ENCODE measurements around the gene PLXNA4. TPM values are rescaled to one million over a fixed set of nuclear protein-coding genes. Genes with fewer than 3 reads are reported as not detected.

Gene PLXNA4
- total and polyA plus RNA-seq, 8 donors = 0.15 to 12.8 (median 1.6) TPM

DNA sequence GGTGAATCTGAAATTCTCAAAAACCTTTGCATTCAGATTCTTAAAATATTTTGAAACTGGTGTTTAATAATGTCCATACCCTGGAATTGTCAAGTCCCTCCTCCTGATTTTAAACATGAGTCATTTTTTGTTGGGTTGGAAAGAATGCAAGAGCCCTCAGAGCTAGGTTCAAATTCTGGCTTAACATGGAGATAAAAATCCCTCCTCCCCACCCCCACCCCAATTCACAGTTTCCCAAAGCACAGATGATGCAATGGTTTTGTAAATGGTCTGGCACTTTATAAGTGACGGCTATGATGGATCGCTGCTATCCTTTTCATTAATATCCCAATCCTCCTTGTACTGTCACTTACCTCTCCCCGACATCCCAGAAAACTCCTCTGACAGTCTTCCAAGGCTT, 332.8 kb downstream of the PLXNA4 start:
- intact Hi-C loops (cut with DNase I; ENCODE audit: low total_unique reads) = no loop called here
- no peak for DNase-seq
- no peak overlapping the region for H3K27ac ChIP-seq
- H3K4me3 ChIP-seq = no peak overlapping the region
- peaks cover 0 to 3% (median 0%) of the 10 kb centered on the region in 4 donors for H3K9me3 ChIP-seq
- H3K27me3 ChIP-seq = no peaks in the 10 kb centered on the region
- TF ChIP-seq POLR2A (IDR thresholded peaks at IDR 0.05) (no peak), EP300 (IDR thresholded peaks at IDR 0.05) (no peak)
- TF ChIP-seq, protein P1, sequence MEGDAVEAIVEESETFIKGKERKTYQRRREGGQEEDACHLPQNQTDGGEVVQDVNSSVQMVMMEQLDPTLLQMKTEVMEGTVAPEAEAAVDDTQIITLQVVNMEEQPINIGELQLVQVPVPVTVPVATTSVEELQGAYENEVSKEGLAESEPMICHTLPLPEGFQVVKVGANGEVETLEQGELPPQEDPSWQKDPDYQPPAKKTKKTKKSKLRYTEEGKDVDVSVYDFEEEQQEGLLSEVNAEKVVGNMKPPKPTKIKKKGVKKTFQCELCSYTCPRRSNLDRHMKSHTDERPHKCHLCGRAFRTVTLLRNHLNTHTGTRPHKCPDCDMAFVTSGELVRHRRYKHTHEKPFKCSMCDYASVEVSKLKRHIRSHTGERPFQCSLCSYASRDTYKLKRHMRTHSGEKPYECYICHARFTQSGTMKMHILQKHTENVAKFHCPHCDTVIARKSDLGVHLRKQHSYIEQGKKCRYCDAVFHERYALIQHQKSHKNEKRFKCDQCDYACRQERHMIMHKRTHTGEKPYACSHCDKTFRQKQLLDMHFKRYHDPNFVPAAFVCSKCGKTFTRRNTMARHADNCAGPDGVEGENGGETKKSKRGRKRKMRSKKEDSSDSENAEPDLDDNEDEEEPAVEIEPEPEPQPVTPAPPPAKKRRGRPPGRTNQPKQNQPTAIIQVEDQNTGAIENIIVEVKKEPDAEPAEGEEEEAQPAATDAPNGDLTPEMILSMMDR (IDR thresholded peaks at IDR 0.05) = no peak
- no peaks in the 10 kb centered on the region for H3K4me1 ChIP-seq
- 86 to 98% (median 94%) methylated on average over 3 of the region's 3 CpGs for WGBS, 5 donors
- H3K36me3 ChIP-seq = no peaks in the 10 kb centered on the region

DNA sequence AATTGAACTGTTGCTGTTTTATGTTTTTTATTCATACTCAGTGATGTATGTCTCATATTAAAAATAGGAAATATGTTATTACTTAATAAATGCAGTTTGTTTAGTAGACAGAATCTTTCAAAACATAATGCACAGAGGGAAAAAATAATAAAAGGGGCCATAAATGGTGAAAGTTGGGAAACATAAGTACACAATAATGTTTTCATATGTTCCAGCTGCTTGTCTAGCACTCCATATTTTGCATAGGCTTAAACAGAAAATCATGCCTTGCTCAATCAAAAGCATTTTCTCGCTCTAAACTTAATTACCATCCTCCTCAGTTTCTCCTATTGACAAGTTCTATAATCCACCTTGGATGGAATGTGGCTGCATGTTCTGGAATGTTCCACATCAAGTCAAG, 333.2 kb downstream of the PLXNA4 start:
- Histone ChIP-seq H3K4me3 (no peak overlapping the region), H3K4me1 (no peaks in the 10 kb centered on the region), H3K9me3 (peaks cover 0 to 3% (median 0%) of the 10 kb centered on the region in 4 donors), H3K27me3 (no peaks in the 10 kb centered on the region), H3K36me3 (no peaks in the 10 kb centered on the region), H3K27ac (no peak overlapping the region)
- TF ChIP-seq, protein P1 (IDR thresholded peaks at IDR 0.05) = no peak
- no peak for TF ChIP-seq POLR2AphosphoS5 (IDR thresholded peaks at IDR 0.05)
- TF ChIP-seq EP300 (IDR thresholded peaks at IDR 0.05) = no peak
- TF ChIP-seq POLR2A (IDR thresholded peaks at IDR 0.05) = no peak
- no peak for DNase-seq
- 77 to 97% (median 88%) methylated on average over 1 of the region's 1 CpG for WGBS, 5 donors
- intact Hi-C loops (cut with DNase I; ENCODE audit: low total_unique reads) = no loop called here

GRCh38 chr7:132242192-132242812, 334.0 kb downstream of the PLXNA4 start:
- 69 to 80% (median 77%) methylated on average over 5 of the region's 5 CpGs for WGBS, 5 donors
- Histone ChIP-seq H3K4me1 (no peaks in the 10 kb centered on the region), H3K9me3 (peaks cover 0 to 3% (median 0%) of the 10 kb centered on the region in 4 donors), H3K27ac (no peak overlapping the region), H3K36me3 (no peaks in the 10 kb centered on the region), H3K4me3 (no peak overlapping the region), H3K27me3 (no peaks in the 10 kb centered on the region)
- DNase-seq = no peak
- TF ChIP-seq POLR2AphosphoS5 (IDR thresholded peaks at IDR 0.05) (no peak), POLR2A (IDR thresholded peaks at IDR 0.05) (no peak), EP300 (IDR thresholded peaks at IDR 0.05) (no peak)
- TF ChIP-seq, protein P1 (IDR thresholded peaks at IDR 0.05) = no peak
- intact Hi-C loops (cut with DNase I; ENCODE audit: low total_unique reads) = no loop called here

DNA sequence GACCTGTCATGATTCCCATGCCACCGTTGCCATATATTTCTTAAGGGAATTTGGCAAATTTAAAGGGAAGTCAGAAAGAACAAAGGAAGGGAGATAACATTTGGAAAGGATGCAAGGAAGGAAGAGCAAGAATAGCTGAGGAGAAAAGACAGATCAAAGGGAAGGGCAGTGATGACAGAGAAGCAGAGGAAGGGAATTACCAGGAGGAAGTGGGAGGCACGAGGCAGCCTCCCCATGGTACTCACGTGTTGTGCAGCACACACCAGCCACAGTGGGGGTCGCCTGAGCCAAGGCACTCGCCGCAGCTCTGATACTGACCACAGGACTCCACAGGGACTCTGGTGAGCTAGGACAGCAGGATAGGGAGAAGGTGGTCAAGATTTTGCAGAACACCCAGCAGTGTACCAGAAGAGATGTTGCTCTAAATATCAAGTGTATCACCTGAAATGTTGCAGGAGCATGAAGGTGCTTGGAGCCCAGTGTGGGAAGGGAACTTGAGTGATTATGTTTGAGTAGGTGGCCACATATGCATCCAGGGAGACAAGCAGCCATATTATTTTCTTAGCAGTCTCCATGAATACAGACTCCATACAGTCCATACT, 335.3 kb downstream of the PLXNA4 start:
- DNase-seq = no peak
- no peaks in the 10 kb centered on the region for H3K27me3 ChIP-seq
- no peaks in the 10 kb centered on the region for H3K4me1 ChIP-seq
- H3K36me3 ChIP-seq = no peaks in the 10 kb centered on the region
- H3K27ac ChIP-seq = no peak overlapping the region
- 49 to 62% (median 58%) methylated on average over 6 of the region's 6 CpGs for WGBS, 5 donors
- H3K4me3 ChIP-seq = no peak overlapping the region
- TF ChIP-seq EP300 (IDR thresholded peaks at IDR 0.05) (no peak), POLR2A (IDR thresholded peaks at IDR 0.05) (no peak), POLR2AphosphoS5 (IDR thresholded peaks at IDR 0.05) (no peak)
- TF ChIP-seq, protein P1 (IDR thresholded peaks at IDR 0.05) = no peak
- peaks cover 0 to 3% (median 0%) of the 10 kb centered on the region in 4 donors for H3K9me3 ChIP-seq
- intact Hi-C loops (cut with DNase I; ENCODE audit: low total_unique reads) = no loop called here

All from stomach (tissue), 9 donors.